Esophagus squamous epithelium (tissue), 4 donors: ENCODE measurements around the gene REV1.

Source experiments
- POLR2A ChIP-seq, 4 donors: fragments of 450-650 bp; IDR thresholded peaks; one replicate each; pipeline ENCODE4 v1.6.1; 2017; ENCODE audit warnings: antibody characterized with exemption in 4 of 4, mild to moderate bottlenecking in 4 of 4, moderate library complexity in 3 of 4
- TF ChIP-seq, protein P1 (sequence below), 6 experiments: fragments of 450-650 bp in 4 of 6; fragments of 200-600 bp in 2 of 6; sonication (generic) in 2 of 6; IDR thresholded peaks; one replicate each; pipeline ENCODE4 v1.5.1; 2016 to 2019; ENCODE audit warnings: antibody characterized with exemption in 6 of 6, mild to moderate bottlenecking in 4 of 6, moderate library complexity in 4 of 6

DNA sequence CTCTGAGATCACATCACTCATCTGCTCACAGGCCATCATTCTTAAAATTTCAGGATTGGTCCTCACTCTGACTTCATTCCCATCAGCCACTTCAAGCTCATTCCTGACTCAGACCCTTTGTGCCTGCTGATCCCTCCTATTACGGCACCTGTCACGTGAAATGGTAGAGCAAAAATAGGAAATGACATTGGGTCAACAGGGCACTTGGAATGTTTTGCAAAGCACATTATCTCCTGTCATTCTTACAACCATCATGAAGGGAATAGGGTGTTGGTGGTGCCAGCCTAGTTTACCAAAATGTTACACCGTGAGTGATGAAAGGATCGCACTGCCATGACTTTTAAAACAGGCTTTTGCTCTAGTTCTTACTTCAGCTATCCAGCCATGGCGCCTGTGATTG, 91.5 kb downstream of the REV1 start:
- TF ChIP-seq POLR2A (IDR thresholded peaks at IDR 0.05): no peak
- TF ChIP-seq, protein P1, sequence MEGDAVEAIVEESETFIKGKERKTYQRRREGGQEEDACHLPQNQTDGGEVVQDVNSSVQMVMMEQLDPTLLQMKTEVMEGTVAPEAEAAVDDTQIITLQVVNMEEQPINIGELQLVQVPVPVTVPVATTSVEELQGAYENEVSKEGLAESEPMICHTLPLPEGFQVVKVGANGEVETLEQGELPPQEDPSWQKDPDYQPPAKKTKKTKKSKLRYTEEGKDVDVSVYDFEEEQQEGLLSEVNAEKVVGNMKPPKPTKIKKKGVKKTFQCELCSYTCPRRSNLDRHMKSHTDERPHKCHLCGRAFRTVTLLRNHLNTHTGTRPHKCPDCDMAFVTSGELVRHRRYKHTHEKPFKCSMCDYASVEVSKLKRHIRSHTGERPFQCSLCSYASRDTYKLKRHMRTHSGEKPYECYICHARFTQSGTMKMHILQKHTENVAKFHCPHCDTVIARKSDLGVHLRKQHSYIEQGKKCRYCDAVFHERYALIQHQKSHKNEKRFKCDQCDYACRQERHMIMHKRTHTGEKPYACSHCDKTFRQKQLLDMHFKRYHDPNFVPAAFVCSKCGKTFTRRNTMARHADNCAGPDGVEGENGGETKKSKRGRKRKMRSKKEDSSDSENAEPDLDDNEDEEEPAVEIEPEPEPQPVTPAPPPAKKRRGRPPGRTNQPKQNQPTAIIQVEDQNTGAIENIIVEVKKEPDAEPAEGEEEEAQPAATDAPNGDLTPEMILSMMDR (IDR thresholded peaks at IDR 0.05): no peak
